HG03575 (cell line): Measurements from ENCODE around the gene G6PC3.

ENCODE experiments used
- ATAC-seq: cut with Tn5 transposase; IDR thresholded peaks from one replicate; pipeline ENCODE4 v1.9.1; 2021; ENCODE audit not compliant: unreplicated experiment, insufficient number of reproducible peaks, low FRiP score; ENCODE audit errors: extremely low read depth

The G6PC3 gene

DNA sequence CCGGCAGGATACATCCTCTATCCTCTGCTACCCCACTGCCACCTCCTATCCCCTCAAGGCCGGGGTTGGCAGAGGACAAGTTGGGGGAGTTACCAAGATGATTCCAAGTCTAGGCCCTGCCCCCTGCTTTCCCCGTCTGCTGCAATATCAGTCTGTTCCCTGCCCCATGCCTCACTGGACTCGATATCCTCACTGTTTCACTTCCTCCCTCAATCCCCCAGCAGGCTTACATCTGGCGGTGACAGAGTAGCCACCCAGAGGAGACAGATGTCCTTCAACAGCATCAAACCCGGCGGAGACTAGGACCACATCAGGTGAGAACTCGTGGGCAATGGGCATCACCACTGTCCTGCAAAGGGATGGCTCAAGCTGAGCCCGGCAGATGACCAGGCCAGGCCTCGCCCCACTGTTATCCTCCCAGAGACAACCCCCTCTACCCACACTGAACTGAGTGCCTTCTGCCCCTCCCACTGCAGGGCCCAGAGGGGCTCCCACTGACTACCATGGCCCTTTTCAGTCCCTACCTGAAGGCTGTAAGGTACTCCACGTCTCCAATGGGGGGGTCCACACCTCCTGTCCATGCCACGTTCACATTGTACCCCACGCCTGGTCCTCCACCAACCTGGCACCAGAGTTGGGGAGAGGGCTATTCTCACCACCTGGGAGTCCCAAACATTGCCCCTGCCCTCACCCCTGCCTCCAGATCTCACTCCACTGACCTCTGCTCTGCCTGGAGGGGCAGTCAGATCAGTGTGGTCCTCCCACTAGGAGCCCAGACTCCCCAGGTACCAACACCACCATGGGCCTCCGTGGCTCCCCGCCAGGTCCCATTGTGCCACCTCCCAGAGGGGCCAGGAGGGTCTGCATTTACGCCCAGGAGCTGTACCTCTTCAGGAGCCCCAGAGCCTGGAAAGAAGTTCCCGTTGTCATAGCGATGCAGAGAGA, 9.6 kb downstream of the G6PC3 start:
- no peak for ATAC-seq

DNA sequence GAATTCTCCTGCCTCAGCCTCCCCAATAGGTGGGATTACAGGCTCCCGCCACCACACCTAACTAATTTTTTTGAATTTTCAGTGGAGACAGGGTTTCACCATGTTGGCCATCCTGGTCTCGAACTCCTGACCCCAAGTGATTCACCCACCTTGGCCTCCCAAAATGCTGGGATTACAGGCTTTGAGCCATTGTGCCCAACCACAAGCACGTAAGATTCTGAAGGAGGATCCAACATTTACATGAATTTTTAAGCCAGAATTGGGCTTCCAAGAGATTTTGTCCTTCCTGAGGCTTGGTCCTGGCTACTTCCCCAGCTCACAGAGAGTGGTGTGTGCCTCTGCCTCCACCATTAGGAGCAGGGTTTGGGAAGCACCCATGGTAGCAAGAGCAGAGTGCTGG, 11.1 kb downstream of the G6PC3 start:
- no peak for ATAC-seq

DNA sequence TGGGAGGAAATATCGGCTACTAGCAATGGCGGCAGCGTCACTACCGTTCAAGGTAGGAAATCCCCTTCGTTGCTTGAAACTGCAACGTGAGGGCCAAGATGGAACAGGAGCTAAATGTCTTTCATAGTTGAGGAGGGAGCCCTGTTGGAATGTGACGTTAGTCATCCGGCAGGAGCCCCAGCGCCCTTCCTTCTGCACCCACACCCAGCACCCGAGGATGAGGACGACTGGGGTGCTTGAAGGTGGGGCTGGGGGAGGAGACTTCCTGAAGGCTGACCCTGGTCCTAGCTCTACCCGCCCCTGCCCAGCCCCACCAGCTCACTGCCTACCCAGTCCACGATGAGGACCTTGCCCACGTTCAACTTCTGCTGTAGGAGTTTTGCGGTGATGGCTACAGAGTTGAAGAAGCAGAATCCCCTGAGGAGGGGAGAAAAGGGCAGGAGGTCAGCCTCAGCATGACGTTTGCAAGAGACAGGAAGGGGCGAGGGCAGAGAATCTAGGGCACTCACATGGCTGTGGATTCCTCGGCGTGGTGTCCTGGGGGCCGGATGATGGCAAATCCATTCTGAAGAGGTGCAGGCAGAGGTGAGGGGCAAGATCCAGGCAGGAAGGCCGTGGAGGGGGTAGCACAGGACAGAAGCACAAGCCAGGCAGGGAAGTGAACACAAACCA, 11.9 kb downstream of the G6PC3 start:
- ATAC-seq, result no peak

DNA sequence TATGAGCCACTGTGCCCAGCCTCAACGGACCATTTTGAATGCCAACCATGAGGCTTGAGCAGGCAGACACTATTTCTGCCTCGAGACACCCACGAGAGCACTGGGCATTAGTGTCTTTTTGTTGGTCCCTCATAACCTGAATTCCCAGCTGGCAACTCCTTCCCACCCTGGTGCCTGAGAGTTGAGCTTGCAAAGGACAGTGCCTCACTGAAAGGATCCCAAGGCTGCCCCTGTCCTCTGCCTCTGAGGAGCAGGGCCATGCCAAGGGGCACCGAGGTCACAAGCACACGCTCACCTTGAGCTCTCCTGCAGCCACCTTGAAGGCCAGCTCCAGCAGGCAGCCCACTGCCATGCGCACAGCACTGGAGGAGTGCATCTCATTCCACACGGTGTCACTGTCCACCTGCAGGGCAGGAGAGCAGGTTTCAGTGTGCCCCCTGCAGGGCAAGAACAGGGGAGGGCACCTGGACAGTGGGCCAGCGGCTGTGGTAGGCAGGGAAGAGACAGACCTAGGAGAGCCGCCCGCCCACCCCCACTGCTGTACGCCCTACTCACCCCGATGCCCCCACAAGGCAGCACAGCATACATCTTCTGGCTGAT, 12.8 kb downstream of the G6PC3 start:
- no peak for ATAC-seq

DNA sequence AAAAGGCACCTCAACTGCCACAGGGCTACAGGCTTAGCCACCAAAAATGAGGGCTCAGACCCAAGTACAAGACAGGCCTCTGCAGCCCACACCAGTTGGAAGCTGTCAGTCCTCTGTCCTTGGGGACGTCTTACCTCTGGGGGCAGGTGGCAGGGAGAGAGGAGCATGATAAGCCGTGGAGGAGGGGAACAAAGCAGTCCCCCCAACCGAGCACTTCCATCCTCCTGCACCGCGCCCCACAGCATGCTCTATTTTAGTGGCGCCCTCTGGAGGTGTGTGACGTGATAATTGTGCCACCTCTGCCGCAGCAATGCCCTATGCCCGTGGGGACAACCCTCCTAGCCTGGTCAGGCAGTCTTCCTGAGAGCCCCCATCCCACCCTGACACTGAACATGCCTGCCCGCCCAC, 13.6 kb downstream of the G6PC3 start:
- ATAC-seq, result no peak

DNA sequence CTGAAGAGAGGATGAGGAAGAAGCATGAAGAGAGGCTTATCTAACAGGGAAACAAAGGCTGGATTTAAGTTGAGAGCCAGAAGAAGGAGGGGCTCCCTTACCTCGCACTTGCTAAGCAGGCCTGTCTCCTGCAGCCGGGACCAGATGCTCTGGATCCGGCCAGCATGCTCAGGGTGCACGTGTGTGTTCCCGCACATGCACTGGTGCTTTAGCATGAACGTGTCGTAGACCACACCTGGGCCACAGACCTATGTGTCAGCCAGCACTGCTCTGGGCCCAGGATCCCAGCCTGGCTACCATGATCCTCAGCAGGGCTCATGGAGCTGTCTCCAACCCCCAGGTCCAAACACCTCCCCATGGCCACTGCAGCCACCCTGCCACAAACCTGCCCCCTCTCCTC, 14.4 kb downstream of the G6PC3 start:
- ATAC-seq, result no peak

DNA sequence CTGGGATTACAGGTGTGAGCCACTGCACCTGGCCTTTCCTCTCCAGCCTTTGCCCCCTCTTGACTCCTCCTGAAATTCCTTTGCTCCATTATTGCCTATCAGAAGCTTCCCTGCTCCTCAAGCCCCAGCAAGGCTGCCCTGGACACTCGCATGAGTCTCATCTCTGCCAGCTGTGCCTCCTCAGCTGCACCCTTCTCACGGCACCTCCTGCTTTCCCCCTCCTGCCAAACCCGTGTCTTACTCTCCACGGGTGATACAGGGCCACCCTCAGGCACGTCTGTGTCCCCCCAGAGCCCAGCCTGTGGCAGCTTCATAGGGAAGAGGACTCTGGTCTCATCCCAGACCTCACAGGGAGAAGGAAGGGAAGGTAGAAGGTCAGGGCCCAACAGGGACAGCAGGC, 15.4 kb downstream of the G6PC3 start:
- ATAC-seq, result no peak

DNA sequence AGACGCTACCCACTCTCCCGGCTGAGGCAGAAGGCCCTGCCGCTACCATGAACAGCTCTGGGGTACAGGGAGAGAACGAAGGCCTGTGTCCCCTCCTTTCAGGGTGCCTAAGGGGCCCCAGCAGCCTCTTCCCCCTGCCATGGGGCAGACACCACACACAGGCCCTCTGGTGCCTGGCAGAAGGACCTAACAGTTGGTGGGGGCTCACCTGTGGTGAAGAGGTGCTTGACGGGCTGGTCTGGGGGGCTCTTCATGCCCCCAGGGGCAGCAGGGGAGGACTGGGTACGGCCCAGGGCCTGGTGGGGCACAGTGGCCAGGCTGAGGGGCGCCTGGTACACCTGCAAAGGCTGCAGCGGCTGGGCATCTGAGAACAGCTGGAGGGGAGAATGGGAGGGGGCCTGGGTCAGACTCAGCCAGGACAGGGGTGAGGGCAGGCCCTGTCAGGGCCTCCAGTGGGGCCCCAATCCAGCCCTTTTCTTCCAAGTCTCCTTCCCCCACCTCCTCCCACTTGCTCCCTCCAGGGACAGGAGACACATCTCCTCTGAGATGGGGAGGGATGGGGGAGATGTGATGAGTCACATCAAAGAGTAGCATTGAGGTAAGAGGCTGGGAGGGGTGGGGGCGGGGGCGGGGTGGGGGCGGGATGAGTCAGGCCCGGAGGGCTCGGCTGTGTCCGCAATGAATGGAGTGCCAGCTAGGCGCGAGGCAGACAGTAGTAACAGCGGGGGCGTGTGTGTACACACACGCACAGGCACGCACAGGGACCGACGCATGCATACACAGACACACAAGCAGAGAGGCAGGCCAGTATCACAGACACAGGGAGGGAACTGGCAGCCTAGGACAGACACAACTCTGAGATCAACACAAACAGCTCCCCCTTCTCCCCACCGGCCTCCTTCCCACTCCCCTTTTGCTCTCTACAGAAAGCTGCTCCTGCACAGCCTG, 16.1 kb downstream of the G6PC3 start:
- ATAC-seq, result no peak

DNA sequence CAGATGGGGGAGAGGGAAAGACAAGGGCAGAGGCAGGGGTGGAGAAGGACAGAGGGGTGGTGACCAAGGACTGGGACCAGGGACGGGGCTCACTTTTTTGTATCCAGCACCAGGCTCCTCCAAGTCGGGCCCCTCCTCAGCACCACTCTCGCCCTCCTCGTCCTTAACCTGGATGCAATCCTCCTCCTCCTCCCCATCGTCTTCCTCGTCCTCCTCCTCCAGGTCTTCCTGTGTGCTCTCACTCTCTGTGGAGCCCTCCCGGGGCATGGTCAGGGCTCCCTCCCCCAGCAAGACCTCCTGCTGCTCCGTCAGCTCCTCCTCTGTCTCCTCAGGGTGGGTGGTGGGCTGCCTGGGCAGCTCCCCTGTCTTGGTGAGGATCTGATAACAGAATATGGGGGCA, 16.8 kb downstream of the G6PC3 start:
- no peak for ATAC-seq

DNA sequence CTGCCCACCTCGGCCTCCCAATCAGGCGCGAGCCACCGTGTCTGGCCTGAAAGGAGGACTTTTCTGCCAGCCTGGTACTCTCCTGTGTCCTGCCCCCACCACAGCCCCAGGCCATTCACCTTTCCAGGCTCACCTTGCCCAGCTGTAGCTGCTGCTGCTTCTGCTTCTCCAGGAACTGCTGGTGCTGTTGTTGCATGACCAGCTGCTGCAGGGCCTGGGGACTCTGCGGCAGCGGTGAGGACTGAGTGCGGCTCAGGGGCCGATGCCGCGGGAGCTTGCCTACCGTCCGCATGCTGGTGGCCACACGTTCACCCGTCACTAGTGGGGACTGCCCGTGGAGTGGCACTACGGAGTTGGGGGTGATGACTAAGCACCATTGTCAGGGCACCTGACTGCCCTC, 17.7 kb downstream of the G6PC3 start:
- ATAC-seq, result no peak

DNA sequence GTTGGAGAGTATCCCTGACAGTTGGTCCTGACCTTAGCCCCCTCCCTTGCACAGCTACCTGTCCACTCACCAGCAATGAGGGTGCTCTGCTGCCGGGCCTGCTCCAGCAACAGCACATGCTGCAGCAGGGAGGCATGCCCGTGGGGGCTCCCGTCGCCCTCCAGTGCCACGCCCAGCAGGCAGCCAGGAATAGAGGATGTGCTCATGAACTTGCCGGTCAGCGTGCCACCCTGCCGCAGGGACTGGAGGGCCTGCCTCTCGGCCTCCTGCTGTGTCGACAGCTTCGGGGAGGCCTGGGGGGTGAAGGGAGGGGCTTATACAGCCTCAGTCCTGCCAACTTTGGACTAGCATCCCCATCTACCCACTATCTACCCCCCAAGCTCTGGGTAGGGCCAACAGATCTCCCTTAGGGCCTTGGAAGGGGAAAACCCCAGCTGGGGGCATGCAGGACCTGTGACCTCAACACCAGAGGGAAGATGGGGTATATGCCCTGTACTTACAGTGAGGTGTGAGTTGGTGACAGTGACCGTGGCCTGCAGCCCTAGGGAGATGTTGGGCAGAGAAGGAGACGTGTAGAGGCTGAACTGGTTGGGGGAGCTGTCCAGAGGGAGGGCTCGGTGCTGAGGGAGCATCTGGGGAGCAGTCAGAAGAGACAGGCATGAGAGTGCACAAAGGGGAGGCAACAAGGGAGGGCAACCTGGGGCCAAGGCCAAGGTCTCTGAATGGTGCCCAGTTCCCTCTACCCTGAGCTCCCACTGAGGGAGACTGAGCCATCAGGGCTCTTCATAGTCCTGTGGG, 20.9 kb downstream of the G6PC3 start:
- no peak for ATAC-seq

DNA sequence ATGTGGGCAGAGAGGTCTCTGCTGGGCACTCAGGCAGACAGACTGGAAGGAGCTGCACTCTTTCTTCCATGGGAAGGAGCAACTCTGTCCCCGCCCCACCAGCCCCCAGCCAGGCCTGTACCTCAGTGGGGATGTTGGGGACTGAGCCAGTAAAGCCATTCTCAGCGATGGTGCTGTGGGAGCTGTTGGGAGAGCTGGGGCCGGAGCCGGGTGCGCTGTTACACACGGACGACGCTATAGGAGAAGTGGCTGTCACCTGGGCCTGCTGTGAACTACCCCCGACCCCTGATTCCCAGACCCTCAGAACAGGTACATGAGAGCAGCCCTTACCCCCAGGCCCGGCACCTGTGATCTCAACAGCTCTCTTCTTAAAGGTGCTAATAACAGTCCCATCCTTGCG, 21.5 kb downstream of the G6PC3 start:
- no peak for ATAC-seq

DNA sequence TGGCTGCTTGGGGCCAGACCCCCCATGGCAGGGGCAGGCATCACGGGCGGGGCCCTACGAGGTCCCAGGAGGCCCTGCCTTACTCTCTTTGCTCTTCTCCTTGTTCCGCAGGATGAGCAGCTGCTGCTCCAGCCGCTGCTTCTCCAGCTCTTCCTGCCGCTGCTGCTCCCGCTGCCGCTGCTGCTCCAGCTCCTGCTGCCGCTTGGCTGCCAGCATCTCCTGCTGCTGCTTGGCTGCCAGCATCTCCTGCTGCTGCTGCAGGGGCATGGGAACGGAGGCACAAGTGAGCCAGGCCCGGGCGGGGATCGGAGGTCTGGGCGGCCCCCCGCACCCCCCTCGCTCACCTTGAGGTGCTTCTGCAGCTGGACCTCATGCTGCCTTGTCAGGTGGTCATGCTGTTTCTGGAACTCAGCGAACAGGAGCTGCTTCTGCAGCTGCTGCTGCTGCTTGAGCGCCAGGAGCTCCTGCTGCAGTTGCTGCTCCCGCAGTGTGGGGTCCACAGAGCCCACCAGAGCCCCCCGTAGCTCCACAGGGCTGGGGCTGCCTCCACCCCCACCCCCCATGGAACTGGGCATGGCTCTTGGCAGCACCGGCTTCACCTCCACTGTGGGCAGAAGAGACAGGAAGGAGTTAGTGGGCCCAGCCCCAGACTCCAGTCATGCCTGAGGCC, 22.8 kb downstream of the G6PC3 start:
- ATAC-seq, result no peak

DNA sequence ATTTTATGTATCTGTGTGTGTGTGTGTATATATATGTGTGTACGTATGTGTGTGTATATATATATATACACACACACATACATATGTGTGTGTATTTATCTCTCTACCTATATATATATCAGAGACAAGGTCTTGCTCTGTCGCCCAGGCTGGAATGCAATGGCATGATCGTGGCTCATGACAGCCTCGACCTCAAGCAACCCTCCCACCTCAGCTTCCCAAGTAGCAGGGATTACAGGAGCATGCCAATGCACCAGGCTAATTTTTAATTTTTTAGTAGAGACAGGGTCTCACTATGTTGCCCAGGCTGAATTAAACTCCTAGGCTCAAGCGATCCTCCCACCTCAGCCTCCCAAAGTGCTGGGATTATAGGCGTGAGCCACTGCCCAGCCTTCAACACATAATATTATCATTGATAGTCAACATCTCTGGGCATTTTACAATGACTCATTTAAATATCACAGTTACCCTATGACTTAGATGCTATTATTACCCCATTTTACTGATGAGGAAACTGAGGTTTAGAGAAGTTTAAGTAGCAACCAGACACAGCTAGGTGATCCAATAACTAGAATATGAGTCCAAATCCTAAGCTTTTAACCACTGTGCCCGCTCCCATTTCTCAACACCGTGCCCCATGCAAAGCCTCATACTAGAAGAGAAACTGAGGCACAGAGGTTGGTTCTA, 24.3 kb downstream of the G6PC3 start:
- no peak for ATAC-seq

DNA sequence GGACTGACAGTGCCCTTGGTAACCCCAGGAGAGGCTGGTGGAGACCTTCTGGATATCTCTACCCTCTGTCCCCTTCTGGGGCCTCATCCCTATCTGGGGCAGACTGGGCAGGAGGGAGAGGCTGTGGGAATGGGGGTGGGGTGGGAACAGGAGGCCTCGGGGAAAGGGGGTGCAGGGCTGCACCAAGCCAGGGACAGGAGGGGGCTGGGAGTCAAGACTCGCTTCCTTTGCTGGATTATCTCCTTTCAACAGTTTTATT, 24.8 kb downstream of the G6PC3 start:
- no peak for ATAC-seq

DNA sequence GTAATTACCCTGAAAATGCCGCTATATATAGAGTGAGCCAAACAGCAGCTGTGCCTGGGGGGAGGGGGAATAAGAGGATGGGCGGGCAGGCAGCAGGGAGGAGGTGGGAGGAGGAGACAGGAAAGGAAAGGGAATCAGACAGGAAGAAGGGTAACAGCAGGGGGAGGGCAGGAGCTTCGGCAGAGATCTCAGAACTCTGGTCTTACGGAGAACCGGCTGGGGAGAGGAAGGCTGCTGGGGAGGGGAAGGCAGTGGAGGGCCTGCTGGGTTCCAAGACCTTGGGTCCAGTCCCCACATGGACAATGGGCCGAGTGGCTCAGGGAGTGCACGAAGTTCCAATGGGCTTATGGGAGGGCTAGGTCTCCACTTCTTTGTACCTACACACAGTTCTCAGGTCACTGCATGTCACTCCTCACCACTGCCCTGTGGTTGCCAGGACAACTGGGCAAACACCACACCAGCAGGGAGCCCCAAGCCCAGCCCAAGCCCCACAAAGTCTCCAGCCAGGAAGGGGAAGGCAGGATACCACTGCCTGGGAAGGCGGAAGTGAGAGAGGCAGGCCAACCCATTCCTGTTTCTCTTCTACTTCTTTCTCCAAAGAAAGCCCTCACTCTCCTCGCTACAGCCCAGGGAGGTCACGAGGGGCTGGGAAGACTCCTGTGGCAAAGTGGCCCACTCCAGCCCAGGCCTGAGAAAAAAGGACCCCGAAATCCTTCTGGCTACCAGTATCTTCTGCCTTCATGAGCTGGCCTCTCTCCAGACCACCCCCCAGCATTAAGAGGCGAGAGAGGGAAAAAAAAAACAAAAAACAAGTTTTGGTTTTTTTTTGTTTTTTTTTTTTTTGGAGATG, 25.3 kb downstream of the G6PC3 start:
- no peak for ATAC-seq
